ENCODE results near the gene HTR3E. TPM values are rescaled to one million over a fixed set of nuclear protein-coding genes. Genes with fewer than 3 reads are reported as not detected.

The HTR3E gene
- total and polyA plus RNA-seq, 2 of the 13 experiments (the other 11 are each of a cell fraction or from before 2014, with no cell fraction given), result not detected

GRCh38 chr3:184126006-184126405 is 29.1 kb downstream of the HTR3E start:
- H3K4me3 ChIP-seq (replicated peaks in 1 of 3; ENCODE audit: insufficient read depth in 1 of 3, low read depth in 2 of 3, low read length in 3 of 3), result no peak overlapping the region
- H3K4me2 ChIP-seq (ENCODE audit: low read depth, low read length), result no peak overlapping the region
- no peaks in the 10 kb centered on the region for H4K20me1 ChIP-seq (ENCODE audit: insufficient read depth, low read length)
- no peak overlapping the region for H3K9ac ChIP-seq (ENCODE audit: insufficient read depth, low read depth, low read length)
- in situ Hi-C loops (cut with HindIII; ENCODE audit: extremely low pct_ligation_motif_present, low pct_unique_long_range_greater_than_20kb) (loop anchor here (25.0 kb wide), 1 partner anchor 239 kb away; the partner anchor contains the start of gene PARL), intact Hi-C loops (cut with micrococcal nuclease; ENCODE audit: unreplicated experiment) (no loop called here)
- H3K4me1 ChIP-seq (ENCODE audit: insufficient read depth, low read length), result peaks cover 5% of the 10 kb centered on the region; the same call in 1 of the 2 replicates
- no peaks in the 10 kb centered on the region for H3K36me3 ChIP-seq (replicated peaks in 1 of 2; ENCODE audit: control insufficient read depth in 1 of 2, insufficient read depth in 2 of 2, low read length in 2 of 2)
- no peak for FAIRE-seq
- no peak overlapping the region for H2AFZ ChIP-seq (ENCODE audit: low read length)
- no peaks in the 10 kb centered on the region for H3K27me3 ChIP-seq (ENCODE audit: control insufficient read depth in 1 of 2, insufficient read depth in 2 of 2, low read length in 2 of 2)
- ATAC-seq, result no peak
- TF ChIP-seq NAIF1 (CRISPR knock-in tag; IDR thresholded peaks at IDR 0.05; ENCODE audit: borderline replicate concordance), result no peak
- no peak for TF ChIP-seq EEA1 (CRISPR knock-in tag; IDR thresholded peaks at IDR 0.05; ENCODE audit: borderline replicate concordance)
- no peak for TF ChIP-seq SMAD1 (CRISPR knock-in tag; IDR thresholded peaks at IDR 0.05; ENCODE audit: borderline replicate concordance, low read depth)
- TF ChIP-seq PAWR (CRISPR knock-in tag; IDR thresholded peaks at IDR 0.05; ENCODE audit: borderline replicate concordance), result no peak
- TF ChIP-seq NR2C2 (CRISPR knock-in tag; IDR thresholded peaks at IDR 0.05; ENCODE audit: borderline replicate concordance), result no peak
- TF ChIP-seq TRIM22 (IDR thresholded peaks at IDR 0.05), result no peak
- TF ChIP-seq ZNF709 (CRISPR knock-in tag; IDR thresholded peaks at IDR 0.05), result no peak
- TF ChIP-seq ZNF512 (CRISPR knock-in tag; IDR thresholded peaks at IDR 0.05), result no peak
- TF ChIP-seq CHCHD3 (CRISPR knock-in tag; IDR thresholded peaks at IDR 0.05), result no peak
- no peak for TF ChIP-seq KLF15 (CRISPR knock-in tag; IDR thresholded peaks at IDR 0.05; ENCODE audit: borderline replicate concordance)
- no peak for TF ChIP-seq SP4 (CRISPR knock-in tag; IDR thresholded peaks at IDR 0.05)
- TF ChIP-seq E2F5 (CRISPR knock-in tag; conservative IDR thresholded peaks at IDR 0.05), result no peak
- POLR2A ChIA-PET, result interaction anchor here (1.9 kb wide), 1 partner anchor 9 kb away, joined by 19 read pairs; the partner anchor contains the start of gene EIF2B5
- no peak for DNase-seq (ENCODE audit: low spot score)
- WGBS (ENCODE audit: low lambda C conversion rate), result 24% methylated on average over 3 of the region's 3 CpGs
- CTCF ChIA-PET (ENCODE audit: low intra/inter-chr PET ratio, low total read pairs), result no interaction called here
- no peaks in the 10 kb centered on the region for H3K79me2 ChIP-seq (ENCODE audit: insufficient read depth, low read length)
- BruUV-seq (replicated peaks), result no TSS peak
- H3K27ac ChIP-seq (ENCODE audit: extremely low read length, insufficient read depth, low read length), result no peak overlapping the region
- no peaks in the 10 kb centered on the region for H3K9me3 ChIP-seq (ENCODE audit: low read length)

Data from HepG2 (cell line).